ENCODE results near the gene FCGR3A.
"Not testable (repeated sequence)": the region's sequence is repeated elsewhere in the genome, so short reads cannot be mapped to it uniquely, and the experiment has no call there.

The FCGR3A gene

DNA sequence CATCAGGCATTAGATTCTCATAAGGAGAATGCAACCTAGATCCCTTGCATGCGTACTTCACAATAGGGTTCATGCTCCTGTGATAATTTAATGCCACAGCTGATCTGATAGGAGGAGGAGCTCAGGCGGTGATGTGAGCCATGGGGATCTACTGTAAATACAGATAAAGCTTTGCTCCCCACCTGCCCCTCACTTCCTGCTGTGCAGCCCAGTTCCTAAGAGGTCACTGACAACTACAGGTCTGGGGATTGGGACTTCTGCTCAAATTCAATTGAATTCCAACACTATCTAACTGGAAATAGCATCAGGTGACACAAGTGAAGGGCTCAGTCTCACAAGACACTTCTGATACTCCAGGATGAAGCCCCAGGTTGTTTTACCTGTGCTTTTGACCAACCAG, 7.4 kb upstream of the FCGR3A start:
- H3K4me1 ChIP-seq (ENCODE audit: control insufficient read depth, insufficient read depth, low read length); H3K27me3 ChIP-seq (ENCODE audit: control insufficient read depth, insufficient read depth, low read length, poor library complexity, severe bottlenecking); H3K27ac ChIP-seq (ENCODE audit: insufficient read depth, low read depth, low read length, poor library complexity, severe bottlenecking); H3K9me3 ChIP-seq (ENCODE audit: control insufficient read depth, low read length); H3K4me3 ChIP-seq (ENCODE audit: insufficient read depth, low read depth, low read length); H3K36me3 ChIP-seq (ENCODE audit: control insufficient read depth, insufficient read depth, low read length): not testable (repeated sequence)
- no CpG with 5 or more reads among the region's 2 CpGs for WGBS, 2 experiments

DNA sequence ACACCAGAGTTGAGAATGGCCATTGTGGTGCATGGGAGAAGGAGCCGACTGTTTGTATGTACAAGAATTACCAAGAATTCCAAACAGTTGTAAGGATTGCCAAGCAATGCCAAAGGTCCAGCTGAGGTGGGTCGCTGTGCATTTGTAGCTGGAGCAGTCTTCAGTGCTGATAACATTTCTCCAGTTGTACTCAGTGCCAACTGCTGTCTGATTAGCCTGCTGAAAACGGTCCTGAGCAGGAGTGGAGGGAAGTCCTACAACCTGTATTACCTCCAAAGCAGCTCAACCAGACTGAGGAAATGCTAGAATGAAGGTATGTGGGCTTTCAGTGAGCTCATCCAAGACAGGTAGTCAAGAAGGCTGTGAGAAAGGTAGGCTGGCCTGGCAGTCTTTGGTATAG, 6.5 kb upstream of the FCGR3A start:
- 89 to 94% methylated on average over 3 of the region's 3 CpGs for WGBS, 2 experiments
- H3K4me1 ChIP-seq (ENCODE audit: control insufficient read depth, insufficient read depth, low read length); H3K27ac ChIP-seq (ENCODE audit: insufficient read depth, low read depth, low read length, poor library complexity, severe bottlenecking); H3K9me3 ChIP-seq (ENCODE audit: control insufficient read depth, low read length); H3K36me3 ChIP-seq (ENCODE audit: control insufficient read depth, insufficient read depth, low read length); H3K4me3 ChIP-seq (ENCODE audit: insufficient read depth, low read depth, low read length); H3K27me3 ChIP-seq (ENCODE audit: control insufficient read depth, insufficient read depth, low read length, poor library complexity, severe bottlenecking): not testable (repeated sequence)

DNA sequence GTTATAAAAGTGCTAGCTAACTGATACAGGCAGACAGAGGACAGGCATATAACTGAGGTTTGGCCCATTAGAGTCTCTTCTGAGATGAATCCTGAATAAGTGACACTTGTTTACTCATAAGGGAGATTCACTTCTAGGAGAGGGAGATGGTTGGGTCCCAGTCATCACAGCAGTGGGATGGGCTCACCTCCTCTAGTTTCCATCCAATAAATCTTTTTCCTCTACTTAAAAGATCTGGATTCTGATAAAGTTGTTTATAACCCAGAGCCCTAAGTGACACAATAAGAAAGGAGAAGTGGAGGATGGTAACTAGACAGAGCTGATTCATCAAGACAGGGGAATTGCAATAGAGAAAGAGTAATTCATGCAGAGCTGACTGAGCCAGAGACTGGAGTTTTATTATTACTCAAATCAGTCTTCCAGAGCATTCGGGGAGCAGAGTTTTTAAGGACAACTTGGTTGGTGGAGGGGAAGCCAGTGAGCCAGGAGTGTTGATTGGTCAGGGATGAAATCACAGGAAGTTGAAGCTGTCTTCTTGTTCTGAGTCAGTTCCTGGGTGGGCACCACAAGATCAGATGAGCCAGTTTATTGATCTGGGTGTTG, 5.3 kb upstream of the FCGR3A start:
- not testable (repeated sequence) for H3K36me3 ChIP-seq (ENCODE audit: control insufficient read depth, insufficient read depth, low read length); H3K27me3 ChIP-seq (ENCODE audit: control insufficient read depth, insufficient read depth, low read length, poor library complexity, severe bottlenecking); H3K4me1 ChIP-seq (ENCODE audit: control insufficient read depth, insufficient read depth, low read length); H3K27ac ChIP-seq (ENCODE audit: insufficient read depth, low read depth, low read length, poor library complexity, severe bottlenecking); H3K4me3 ChIP-seq (ENCODE audit: insufficient read depth, low read depth, low read length); H3K9me3 ChIP-seq (ENCODE audit: control insufficient read depth, low read length)
- WGBS, 2 experiments = no CpG with 5 or more reads among the region's 1 CpG

DNA sequence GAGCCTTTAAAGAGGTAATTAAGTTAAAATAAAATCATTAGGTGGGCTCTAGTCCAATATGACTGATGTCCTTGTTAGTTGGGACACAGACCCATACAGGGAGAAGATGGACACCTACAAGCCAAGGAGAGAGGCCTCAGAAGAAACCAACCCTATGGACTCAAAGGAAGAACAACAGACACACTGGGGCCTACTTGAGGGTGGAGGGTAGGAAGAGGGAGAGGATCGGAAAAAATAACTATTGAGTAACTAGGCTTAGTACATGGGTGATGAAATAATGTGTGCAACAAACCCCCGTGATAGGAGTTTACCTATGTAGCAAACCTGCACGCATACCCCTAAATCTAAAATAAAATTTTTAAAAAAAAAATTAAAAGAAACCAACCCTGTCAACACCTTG, 4.7 kb upstream of the FCGR3A start:
- H3K36me3 ChIP-seq (ENCODE audit: control insufficient read depth, insufficient read depth, low read length); H3K27ac ChIP-seq (ENCODE audit: insufficient read depth, low read depth, low read length, poor library complexity, severe bottlenecking); H3K27me3 ChIP-seq (ENCODE audit: control insufficient read depth, insufficient read depth, low read length, poor library complexity, severe bottlenecking); H3K9me3 ChIP-seq (ENCODE audit: control insufficient read depth, low read length); H3K4me1 ChIP-seq (ENCODE audit: control insufficient read depth, insufficient read depth, low read length); H3K4me3 ChIP-seq (ENCODE audit: insufficient read depth, low read depth, low read length): not testable (repeated sequence)
- 91 to 100% methylated on average over 1 of the region's 3 CpGs for WGBS, 2 experiments

DNA sequence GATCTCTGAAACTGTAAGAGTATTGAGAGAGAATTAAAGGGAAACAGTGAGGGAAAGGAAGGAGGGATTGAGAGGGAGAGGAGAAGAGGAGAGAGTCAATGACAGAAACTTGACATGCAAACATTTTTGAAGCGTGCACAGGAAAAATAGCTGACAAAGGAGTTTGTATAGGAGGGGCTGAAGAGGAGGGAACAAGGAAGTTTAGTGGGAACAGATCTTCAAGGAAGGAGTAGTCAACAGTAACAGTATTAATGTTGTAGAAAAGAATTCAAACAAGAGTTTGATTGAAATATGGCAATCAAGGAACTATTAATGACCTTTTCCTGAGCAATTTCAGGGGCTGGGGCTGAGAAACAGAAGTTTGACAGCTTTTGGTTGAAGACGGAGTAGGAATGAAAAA, 4.0 kb upstream of the FCGR3A start:
- H3K27ac ChIP-seq (ENCODE audit: insufficient read depth, low read depth, low read length, poor library complexity, severe bottlenecking); H3K4me3 ChIP-seq (ENCODE audit: insufficient read depth, low read depth, low read length); H3K4me1 ChIP-seq (ENCODE audit: control insufficient read depth, insufficient read depth, low read length); H3K36me3 ChIP-seq (ENCODE audit: control insufficient read depth, insufficient read depth, low read length); H3K9me3 ChIP-seq (ENCODE audit: control insufficient read depth, low read length); H3K27me3 ChIP-seq (ENCODE audit: control insufficient read depth, insufficient read depth, low read length, poor library complexity, severe bottlenecking): not testable (repeated sequence)
- WGBS, 2 experiments = 67 to 86% methylated on average over 1 of the region's 2 CpGs

DNA sequence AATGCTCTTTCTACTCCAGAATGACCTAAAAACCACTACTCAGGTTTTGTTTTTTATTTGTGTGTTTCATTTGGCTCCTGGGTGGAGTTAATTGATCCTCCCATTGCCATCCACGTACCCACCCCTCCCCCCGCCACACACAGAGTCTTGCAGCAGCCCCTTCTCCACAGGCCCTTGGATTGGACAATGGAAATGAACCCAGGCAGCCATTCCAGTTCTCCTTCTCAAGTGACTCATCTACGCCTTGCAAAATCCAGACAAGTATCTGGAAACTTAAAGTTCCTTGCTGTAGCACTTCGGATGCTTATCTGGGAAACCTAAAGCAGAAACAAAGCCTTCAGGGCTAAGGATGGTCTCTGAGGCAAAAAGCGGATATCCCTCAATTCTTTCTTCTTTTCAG, 1.3 kb upstream of the FCGR3A start:
- H3K27me3 ChIP-seq (ENCODE audit: control insufficient read depth, insufficient read depth, low read length, poor library complexity, severe bottlenecking); H3K4me3 ChIP-seq (ENCODE audit: insufficient read depth, low read depth, low read length); H3K9me3 ChIP-seq (ENCODE audit: control insufficient read depth, low read length); H3K36me3 ChIP-seq (ENCODE audit: control insufficient read depth, insufficient read depth, low read length); H3K4me1 ChIP-seq (ENCODE audit: control insufficient read depth, insufficient read depth, low read length); H3K27ac ChIP-seq (ENCODE audit: insufficient read depth, low read depth, low read length, poor library complexity, severe bottlenecking): not testable (repeated sequence)
- 88 to 92% methylated on average over 4 of the region's 5 CpGs for WGBS, 2 experiments

DNA sequence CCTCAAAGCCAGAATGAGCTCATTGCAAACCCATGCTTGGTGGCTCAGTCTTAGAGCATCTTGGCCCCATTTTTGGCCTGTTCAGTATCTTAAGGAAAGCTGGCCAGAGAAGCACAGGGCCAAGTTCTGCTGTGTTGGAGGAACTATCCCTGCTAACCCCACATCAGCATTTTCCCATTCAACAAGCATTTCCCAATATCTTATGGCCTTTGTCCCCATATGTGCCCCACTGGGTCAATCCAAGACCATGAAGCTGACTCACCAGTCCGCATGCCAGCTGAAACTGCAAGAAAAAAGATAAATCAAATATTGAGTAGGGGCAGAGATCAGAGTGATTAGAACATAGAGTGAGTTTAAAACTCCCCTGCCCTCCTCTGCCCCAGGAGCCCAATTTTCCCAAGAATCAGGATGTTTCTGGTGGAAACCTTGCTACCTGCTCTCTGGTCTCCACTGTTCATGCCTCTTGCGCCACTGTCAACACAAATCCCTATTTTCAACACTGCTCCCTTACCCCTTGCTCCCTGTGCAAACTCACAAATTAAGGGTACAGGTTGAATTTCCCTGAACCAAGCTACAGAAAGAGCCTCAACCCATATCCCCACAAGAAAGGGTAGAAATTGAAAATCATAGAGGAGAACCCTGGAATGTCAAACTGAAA, 740 bp downstream of the FCGR3A start:
- WGBS, 2 experiments = 83 to 100% methylated on average over 1 of the region's 2 CpGs
- not testable (repeated sequence) for H3K4me1 ChIP-seq (ENCODE audit: control insufficient read depth, insufficient read depth, low read length); H3K27ac ChIP-seq (ENCODE audit: insufficient read depth, low read depth, low read length, poor library complexity, severe bottlenecking); H3K36me3 ChIP-seq (ENCODE audit: control insufficient read depth, insufficient read depth, low read length); H3K27me3 ChIP-seq (ENCODE audit: control insufficient read depth, insufficient read depth, low read length, poor library complexity, severe bottlenecking); H3K9me3 ChIP-seq (ENCODE audit: control insufficient read depth, low read length); H3K4me3 ChIP-seq (ENCODE audit: insufficient read depth, low read depth, low read length)

DNA sequence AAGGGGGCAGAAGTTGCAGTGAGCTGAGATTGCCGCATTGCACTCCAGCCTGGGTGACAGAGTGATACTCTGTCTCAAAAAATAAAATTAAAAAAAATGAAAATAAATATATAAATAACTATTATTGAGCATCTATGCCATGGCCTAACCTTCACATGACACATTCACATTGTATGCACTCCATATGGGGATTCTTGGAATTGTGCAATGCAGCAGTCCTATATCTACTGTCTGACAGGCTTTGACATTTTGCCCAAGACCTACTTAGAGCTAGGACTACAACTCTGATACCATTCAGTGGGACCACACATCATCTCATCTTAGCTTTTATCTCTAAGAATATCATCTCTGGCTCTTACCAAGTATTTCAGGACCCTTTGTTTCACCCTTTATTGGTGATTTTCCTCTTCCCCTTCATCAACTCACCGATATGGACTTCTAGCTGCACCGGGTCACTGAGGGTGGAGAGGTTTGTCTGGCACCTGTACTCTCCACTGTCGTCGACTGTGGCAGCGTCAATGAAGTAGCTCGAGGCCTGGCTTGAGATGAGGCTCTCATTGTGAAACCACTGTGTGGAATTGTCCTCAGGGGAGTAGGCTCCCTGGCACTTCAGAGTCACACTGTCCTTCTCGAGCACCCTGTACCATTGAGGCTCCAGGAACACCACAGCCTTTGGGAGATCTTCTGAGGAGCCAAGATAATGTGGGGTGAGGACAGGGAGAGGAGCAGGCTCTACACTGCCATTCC, 1.4 kb downstream of the FCGR3A start:
- not testable (repeated sequence) for H3K4me3 ChIP-seq (ENCODE audit: insufficient read depth, low read depth, low read length); H3K36me3 ChIP-seq (ENCODE audit: control insufficient read depth, insufficient read depth, low read length); H3K4me1 ChIP-seq (ENCODE audit: control insufficient read depth, insufficient read depth, low read length); H3K27ac ChIP-seq (ENCODE audit: insufficient read depth, low read depth, low read length, poor library complexity, severe bottlenecking); H3K27me3 ChIP-seq (ENCODE audit: control insufficient read depth, insufficient read depth, low read length, poor library complexity, severe bottlenecking); H3K9me3 ChIP-seq (ENCODE audit: control insufficient read depth, low read length)
- 86 to 97% methylated on average over 5 to 6 of the region's 8 CpGs for WGBS, 2 experiments

DNA sequence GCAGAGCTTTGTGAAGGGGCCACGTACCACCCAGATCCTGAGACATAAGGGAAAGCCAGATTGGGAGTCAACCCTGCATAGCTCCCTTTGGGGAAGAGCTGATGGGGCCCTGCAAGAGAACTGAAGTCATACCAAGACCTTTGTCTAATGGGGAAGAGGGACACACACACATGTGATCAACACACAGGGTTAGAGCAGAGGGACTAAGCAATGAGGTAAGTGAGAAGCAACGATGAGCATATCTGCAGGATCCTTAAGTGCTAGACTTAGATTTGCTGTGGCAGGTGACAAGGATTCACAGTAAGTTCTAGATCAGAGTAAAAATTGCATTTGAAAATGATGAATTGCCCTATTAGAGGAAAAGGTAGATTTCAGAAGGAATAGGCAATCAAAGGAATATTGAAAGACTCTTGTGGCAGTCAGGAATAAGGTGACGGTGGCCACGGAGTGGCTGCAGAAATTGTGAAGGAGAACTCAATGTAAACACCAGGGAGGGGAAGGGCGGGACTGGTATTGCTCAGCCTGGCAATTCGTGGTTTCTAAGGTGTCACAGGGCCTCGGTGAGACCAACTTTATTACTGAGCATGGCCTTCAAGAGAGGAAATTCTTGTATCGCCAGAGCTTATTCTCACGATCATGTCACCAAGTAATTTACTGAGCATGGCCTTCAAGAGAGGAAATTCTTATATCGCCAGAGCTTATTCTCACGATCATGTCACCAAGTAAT, 4.5 kb downstream of the FCGR3A start:
- H3K9me3 ChIP-seq (ENCODE audit: control insufficient read depth, low read length); H3K4me3 ChIP-seq (ENCODE audit: insufficient read depth, low read depth, low read length); H3K36me3 ChIP-seq (ENCODE audit: control insufficient read depth, insufficient read depth, low read length); H3K27ac ChIP-seq (ENCODE audit: insufficient read depth, low read depth, low read length, poor library complexity, severe bottlenecking); H3K4me1 ChIP-seq (ENCODE audit: control insufficient read depth, insufficient read depth, low read length): not testable (repeated sequence)
- H3K27me3 ChIP-seq (ENCODE audit: control insufficient read depth, insufficient read depth, low read length, poor library complexity, severe bottlenecking) = peaks cover 10% of the 10 kb centered on the region
- 92 to 93% methylated on average over 10 of the region's 11 CpGs for WGBS, 2 experiments

DNA sequence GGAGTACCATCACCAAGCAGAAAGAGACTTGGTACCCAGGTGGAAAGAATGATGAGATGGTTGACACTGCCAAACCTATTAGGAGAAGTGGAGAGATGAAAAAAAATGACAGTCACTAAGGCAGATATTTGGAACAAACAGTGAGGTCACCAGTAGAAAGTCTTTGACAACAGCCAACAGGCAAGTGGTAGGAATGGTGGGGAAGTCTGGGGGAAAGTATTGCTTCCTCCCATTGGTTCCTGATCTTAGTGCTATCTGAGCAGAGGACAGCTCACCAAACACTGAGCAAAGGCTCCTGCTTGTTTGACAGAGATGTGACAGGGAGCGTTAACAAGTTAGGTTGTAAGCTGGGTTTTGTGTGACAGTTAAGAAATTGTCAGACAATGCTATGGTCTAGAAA, 6.5 kb downstream of the FCGR3A start:
- not testable (repeated sequence) for H3K27ac ChIP-seq (ENCODE audit: insufficient read depth, low read depth, low read length, poor library complexity, severe bottlenecking)
- WGBS, 2 experiments = no CpG with 5 or more reads among the region's 1 CpG
- H3K27me3 ChIP-seq (ENCODE audit: control insufficient read depth, insufficient read depth, low read length, poor library complexity, severe bottlenecking) = peaks cover 10% of the 10 kb centered on the region

More for the DNA sequence above, 6.5 kb downstream of the FCGR3A start:
- H3K9me3 ChIP-seq (ENCODE audit: control insufficient read depth, low read length); H3K4me1 ChIP-seq (ENCODE audit: control insufficient read depth, insufficient read depth, low read length); H3K4me3 ChIP-seq (ENCODE audit: insufficient read depth, low read depth, low read length); H3K36me3 ChIP-seq (ENCODE audit: control insufficient read depth, insufficient read depth, low read length): not testable (repeated sequence)
